Chondrocyte (in vitro differentiated cells): ENCODE results near the gene TBC1D4. TPM values are rescaled to one million over a fixed set of nuclear protein-coding genes. Genes with fewer than 3 reads are reported as not detected.
"Not testable (repeated sequence)": the region's sequence is repeated elsewhere in the genome, so short reads cannot be mapped to it uniquely, and the experiment has no call there.

Experiments used
- DNase-seq: peaks from one replicate; pipeline ENCODE4 v3.0.0; 2021; ENCODE audit warnings: mixed read lengths, low spot score
- H3K27ac Mint-ChIP-seq: one replicate; pipeline ENCODE4 v1.8.0; 2021; ENCODE audit warnings: mild to moderate bottlenecking, moderate library complexity, mixed read lengths; ENCODE audit not compliant: unreplicated experiment
- H3K27me3 Mint-ChIP-seq: 2 replicates; pipeline ENCODE4 v1.8.0; 2021; ENCODE audit warnings: low read depth, mixed read lengths
- H3K36me3 Mint-ChIP-seq: 2 replicates; pipeline ENCODE4 v1.8.0; 2021; ENCODE audit warnings: low read depth, mixed read lengths
- H3K4me1 Mint-ChIP-seq: 2 replicates; pipeline ENCODE4 v1.8.0; 2021; ENCODE audit warnings: low read depth, mild to moderate bottlenecking, mixed read lengths
- H3K4me3 Mint-ChIP-seq: one replicate; pipeline ENCODE4 v1.8.0; 2021; ENCODE audit warnings: mild to moderate bottlenecking, moderate library complexity, mixed read lengths; ENCODE audit not compliant: unreplicated experiment
- H3K9me3 Mint-ChIP-seq: 2 replicates; pipeline ENCODE4 v1.8.0; 2021; ENCODE audit warnings: low read depth, mixed read lengths
- total RNA-seq: library from RNA; stranded (reverse); gene quantifications from 3 replicates; pipeline ENCODE4 v1.2.1, GENCODE V29; 2021
- TF ChIP-seq, protein P1 (sequence below): fragments of 200-600 bp; sonication (generic); IDR thresholded peaks from 2 replicates; pipeline ENCODE4 v1.5.0; 2021; ENCODE audit warnings: antibody characterized with exemption, mild to moderate bottlenecking, moderate library complexity

TBC1D4 gene
- total RNA-seq, 1 donor from 2014 or later = 5.7 TPM

DNA sequence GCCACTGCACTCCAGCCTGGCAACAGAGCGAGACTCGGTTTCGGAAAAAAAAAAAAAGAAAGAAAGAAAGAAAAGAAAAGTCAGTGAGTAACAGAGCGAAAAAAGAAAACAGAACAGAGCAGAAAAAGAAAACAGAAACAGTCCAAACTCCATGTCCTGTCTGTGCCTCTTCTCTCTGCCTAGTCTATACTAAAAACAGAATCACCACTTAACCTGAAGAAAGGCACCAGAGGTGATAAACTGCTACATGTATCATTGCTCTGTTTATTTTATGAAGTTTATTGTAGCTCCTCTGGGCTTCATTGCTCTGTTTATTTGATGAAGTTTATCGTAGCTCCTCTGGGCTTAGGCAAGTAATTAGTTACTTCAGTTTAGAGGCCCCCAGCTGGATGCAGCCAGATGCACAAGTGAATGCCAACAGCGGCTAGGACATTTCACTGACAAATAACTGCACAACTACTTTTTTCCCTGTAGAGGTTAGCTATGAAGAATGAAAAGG is 39.2 kb downstream of the TBC1D4 start:
- TF ChIP-seq, protein P1, sequence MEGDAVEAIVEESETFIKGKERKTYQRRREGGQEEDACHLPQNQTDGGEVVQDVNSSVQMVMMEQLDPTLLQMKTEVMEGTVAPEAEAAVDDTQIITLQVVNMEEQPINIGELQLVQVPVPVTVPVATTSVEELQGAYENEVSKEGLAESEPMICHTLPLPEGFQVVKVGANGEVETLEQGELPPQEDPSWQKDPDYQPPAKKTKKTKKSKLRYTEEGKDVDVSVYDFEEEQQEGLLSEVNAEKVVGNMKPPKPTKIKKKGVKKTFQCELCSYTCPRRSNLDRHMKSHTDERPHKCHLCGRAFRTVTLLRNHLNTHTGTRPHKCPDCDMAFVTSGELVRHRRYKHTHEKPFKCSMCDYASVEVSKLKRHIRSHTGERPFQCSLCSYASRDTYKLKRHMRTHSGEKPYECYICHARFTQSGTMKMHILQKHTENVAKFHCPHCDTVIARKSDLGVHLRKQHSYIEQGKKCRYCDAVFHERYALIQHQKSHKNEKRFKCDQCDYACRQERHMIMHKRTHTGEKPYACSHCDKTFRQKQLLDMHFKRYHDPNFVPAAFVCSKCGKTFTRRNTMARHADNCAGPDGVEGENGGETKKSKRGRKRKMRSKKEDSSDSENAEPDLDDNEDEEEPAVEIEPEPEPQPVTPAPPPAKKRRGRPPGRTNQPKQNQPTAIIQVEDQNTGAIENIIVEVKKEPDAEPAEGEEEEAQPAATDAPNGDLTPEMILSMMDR = no peak
- no peak for DNase-seq
- Mint-ChIP-seq H3K27me3 (no peaks in the 10 kb centered on the region), H3K4me1 (peaks cover 25% of the 10 kb centered on the region), H3K27ac (no peak overlapping the region), H3K36me3 (no peaks in the 10 kb centered on the region), H3K9me3 (no peaks in the 10 kb centered on the region), H3K4me3 (no peak overlapping the region)

DNA sequence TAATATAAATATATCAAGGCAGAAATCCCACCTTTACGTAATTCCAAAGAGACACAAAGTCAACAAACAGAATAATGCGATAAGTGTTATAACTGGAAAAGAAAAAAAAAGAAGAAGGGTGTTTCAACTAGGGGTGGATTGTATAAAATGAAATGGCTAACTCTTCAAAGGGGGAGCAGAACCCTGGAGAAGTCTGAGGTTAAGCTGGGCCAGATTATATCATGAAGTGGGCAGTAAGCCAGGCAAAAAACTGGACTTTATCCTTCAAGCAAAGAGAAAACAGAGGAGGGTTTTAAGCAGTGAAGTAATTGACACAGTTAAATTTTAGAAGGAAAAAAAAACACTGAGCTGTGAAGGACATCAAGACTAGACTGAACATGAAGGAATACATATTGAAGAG is 41.9 kb downstream of the TBC1D4 start:
- no peaks in the 10 kb centered on the region for H3K9me3 Mint-ChIP-seq

DNA sequence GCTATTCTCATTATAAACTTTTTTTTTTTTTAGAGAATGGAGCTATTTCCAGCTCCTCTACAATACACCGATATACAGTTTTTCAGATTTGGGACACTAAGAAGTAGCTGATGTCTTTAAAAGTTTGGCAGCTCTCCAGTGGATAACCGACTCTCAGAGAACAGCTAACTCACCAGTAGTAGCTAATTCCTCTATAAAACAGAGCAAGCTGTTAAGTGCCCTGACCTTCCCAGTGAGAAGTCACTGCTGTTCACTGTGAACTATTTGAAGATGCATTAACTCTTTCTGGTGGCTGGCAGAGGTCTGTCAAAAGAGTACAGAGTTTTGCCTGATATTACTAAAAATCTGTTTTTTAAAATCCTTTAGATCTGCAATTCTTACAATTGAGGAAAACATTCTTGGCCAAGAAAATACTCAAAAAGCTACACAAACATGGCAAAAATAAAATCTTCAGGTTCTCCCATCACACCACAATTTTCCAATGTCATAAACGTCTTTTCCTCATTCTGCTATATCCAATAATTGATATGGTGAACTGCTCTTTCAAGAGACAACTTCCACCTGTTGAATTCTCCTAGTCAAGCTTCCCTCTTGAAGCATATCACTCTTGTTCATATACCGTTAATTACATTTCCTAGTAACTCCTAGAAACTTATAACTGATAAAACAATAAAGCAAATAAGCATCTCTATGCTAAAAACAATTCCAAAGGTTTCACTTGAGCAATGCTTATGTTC is 44.2 kb downstream of the TBC1D4 start:
- no peak overlapping the region for H3K4me3 Mint-ChIP-seq
- no peak overlapping the region for H3K27ac Mint-ChIP-seq
- peaks cover 3% of the 10 kb centered on the region for H3K9me3 Mint-ChIP-seq
- no peaks in the 10 kb centered on the region for H3K27me3 Mint-ChIP-seq
- TF ChIP-seq, protein P1 = no peak
- no peak for DNase-seq
- H3K36me3 Mint-ChIP-seq = no peaks in the 10 kb centered on the region
- peaks cover 21% of the 10 kb centered on the region for H3K4me1 Mint-ChIP-seq

More for the DNA sequence above, 41.9 kb downstream of the TBC1D4 start:
- H3K36me3 Mint-ChIP-seq = no peaks in the 10 kb centered on the region
- no peaks in the 10 kb centered on the region for H3K27me3 Mint-ChIP-seq
- no peak for DNase-seq
- peaks cover 14% of the 10 kb centered on the region for H3K4me1 Mint-ChIP-seq
- H3K4me3 Mint-ChIP-seq = no peak overlapping the region
- no peak overlapping the region for H3K27ac Mint-ChIP-seq
- TF ChIP-seq, protein P1 = no peak

DNA sequence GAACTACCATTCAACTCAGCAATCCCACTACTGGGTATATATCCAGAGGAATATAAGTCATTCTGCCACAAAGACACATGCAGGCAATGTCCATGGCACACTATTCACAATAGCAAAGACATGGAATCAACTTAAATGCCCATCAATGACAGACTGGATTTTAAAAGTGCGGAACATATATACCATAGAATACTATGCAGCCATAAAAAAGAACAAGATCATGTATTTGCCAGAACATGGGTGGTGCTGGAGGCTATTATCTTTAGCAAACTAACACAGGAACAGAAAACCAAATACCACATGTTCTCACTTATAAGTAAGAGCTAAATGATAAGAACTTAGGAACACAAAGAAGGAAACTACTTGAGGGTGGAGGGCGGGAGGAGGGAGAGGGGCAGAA is 47.8 kb downstream of the TBC1D4 start:
- not testable (repeated sequence) for H3K27ac Mint-ChIP-seq, H3K4me3 Mint-ChIP-seq, H3K36me3 Mint-ChIP-seq, H3K9me3 Mint-ChIP-seq, H3K27me3 Mint-ChIP-seq, DNase-seq
- H3K4me1 Mint-ChIP-seq = peaks cover 20% of the 10 kb centered on the region

DNA sequence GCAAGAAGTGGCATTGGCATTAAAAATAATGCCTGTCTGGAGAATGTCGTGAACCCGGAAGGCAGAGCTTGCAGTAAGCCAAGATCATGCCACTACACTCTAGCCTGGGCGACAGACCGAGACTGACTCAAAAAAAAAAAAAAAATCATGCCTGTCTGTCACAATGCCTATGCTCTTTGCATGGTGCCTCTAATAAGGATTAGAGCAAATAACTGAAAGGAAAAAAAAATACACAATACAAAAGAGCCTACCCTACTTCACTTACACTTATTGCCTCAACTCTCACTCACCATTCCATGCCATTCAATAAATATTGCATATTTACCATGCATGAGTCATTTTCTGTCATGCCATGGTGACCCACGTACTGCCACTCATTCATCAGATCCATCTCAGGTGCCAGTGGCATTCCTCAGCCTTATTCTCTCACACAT is 49.1 kb downstream of the TBC1D4 start:
- Mint-ChIP-seq H3K27me3 (no peaks in the 10 kb centered on the region), H3K27ac (no peak overlapping the region), H3K4me1 (peaks cover 18% of the 10 kb centered on the region), H3K4me3 (no peak overlapping the region), H3K9me3 (peaks cover 3% of the 10 kb centered on the region), H3K36me3 (no peaks in the 10 kb centered on the region)
- TF ChIP-seq, protein P1 = no peak
- DNase-seq = no peak

DNA sequence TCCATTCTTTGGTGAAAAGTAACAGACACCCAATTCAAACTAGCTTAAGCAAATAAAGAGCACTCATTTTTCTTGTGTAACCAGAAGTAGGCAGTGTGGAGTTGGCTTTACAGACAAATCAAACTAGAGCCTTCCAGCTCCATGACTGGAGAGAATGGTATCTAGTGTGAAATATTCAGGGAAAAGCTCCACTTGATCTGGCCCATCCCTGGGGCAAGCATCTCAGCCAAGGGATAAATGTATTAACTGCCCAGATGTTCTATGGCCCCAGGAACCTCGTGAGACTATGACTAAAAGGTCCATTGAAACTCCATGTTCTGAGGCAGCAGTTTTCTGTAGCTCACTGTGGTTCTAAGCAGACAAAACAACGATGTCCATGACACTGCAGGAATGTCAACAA is 49.9 kb downstream of the TBC1D4 start:
- TF ChIP-seq, protein P1 = peak; percentile 13
- no peaks in the 10 kb centered on the region for H3K36me3 Mint-ChIP-seq
- H3K27ac Mint-ChIP-seq = no peak overlapping the region
- no peak for DNase-seq
- peaks cover 3% of the 10 kb centered on the region for H3K9me3 Mint-ChIP-seq
- H3K4me3 Mint-ChIP-seq = no peak overlapping the region
- H3K4me1 Mint-ChIP-seq = peaks cover 11% of the 10 kb centered on the region
- no peaks in the 10 kb centered on the region for H3K27me3 Mint-ChIP-seq
